Tibial artery (tissue), 4 donors: ENCODE data around the gene ARHGEF2.

Experiments
- DNase-seq, 2 donors: peaks; one replicate each; pipeline ENCODE4 v3.0.0-alpha.2; 2019
- H3K27ac ChIP-seq, 2 donors: fragments of 200-600 bp; sonication (generic) in 1 of 2; 1 replicate in 1 of 2; 2 replicates in 1 of 2; pipeline ENCODE4 v1.5.1; 2018 to 2019; ENCODE audit warnings: mild to moderate bottlenecking in 1 of 2
- H3K27me3 ChIP-seq, 2 donors: fragments of 200-600 bp; sonication (generic) in 1 of 2; one replicate each; pipeline versions ENCODE4 v1.5.1 to v1.6.0; 2016 to 2019
- H3K36me3 ChIP-seq, 3 donors: fragments of 200-600 bp; sonication (generic) in 2 of 3; one replicate each; pipeline ENCODE4 v1.5.1; 2016 to 2019; ENCODE audit warnings: mild to moderate bottlenecking in 2 of 3
- H3K4me1 ChIP-seq, 4 donors: fragments of 200-600 bp; sonication (generic) in 2 of 4; 1 replicate in 3 of 4; 2 replicates in 1 of 4; pipeline ENCODE4 v1.5.1; 2016 to 2019
- H3K4me3 ChIP-seq, 2 donors: fragments of 200-600 bp; sonication (generic) in 1 of 2; 1 replicate in 1 of 2; 2 replicates in 1 of 2; pipeline ENCODE4 v1.5.1; 2018 to 2019; ENCODE audit warnings: mild to moderate bottlenecking in 2 of 2
- H3K9me3 ChIP-seq, 3 donors: fragments of 200-600 bp; sonication (generic) in 1 of 3; one replicate each; pipeline ENCODE4 v1.5.1; 2016 to 2019
- CTCF ChIP-seq, 2 experiments: fragments of 200-600 bp in 1 of 2; fragments of 450-650 bp in 1 of 2; IDR thresholded peaks; one replicate each; pipeline ENCODE4 v1.5.1; 2017 to 2019; ENCODE audit warnings: antibody characterized with exemption in 2 of 2, mild to moderate bottlenecking in 1 of 2, moderate library complexity in 1 of 2
- intact Hi-C: fragments of 100-400 bp; cut with DNase I; formaldehyde crosslinking; loops from one replicate; pipeline ENCODE4 v1.15.0; 2023; ENCODE audit warnings: low total_unique reads

ARHGEF2 gene

GRCh38 chr1:156009404-156009803 is 31.1 kb upstream of the ARHGEF2 start:
- DNase-seq: no peak
- H3K27ac ChIP-seq: no peak overlapping the region
- TF ChIP-seq CTCF (IDR thresholded peaks at IDR 0.05): no peak
- H3K27me3 ChIP-seq: no peaks in the 10 kb centered on the region
- H3K4me3 ChIP-seq: no peak overlapping the region
- intact Hi-C loops: no loop called here
- peaks cover 58 to 83% (median 59%) of the 10 kb centered on the region in 3 donors for H3K36me3 ChIP-seq
- H3K9me3 ChIP-seq: no peaks in the 10 kb centered on the region
- peaks cover 0 to 4% (median 0%) of the 10 kb centered on the region in 4 donors for H3K4me1 ChIP-seq

- no peak for TF ChIP-seq CTCF (IDR thresholded peaks at IDR 0.05)
These were observed 28.5 kb upstream of the ARHGEF2 start for GRCh38 chr1:156006666-156007376.

GRCh38 chr1:156004843-156005584 is 26.7 kb upstream of the ARHGEF2 start:
- peaks cover 0 to 4% (median 0%) of the 10 kb centered on the region in 4 donors for H3K4me1 ChIP-seq
- intact Hi-C loops: no loop called here
- no peaks in the 10 kb centered on the region for H3K9me3 ChIP-seq
- no peak for TF ChIP-seq CTCF (IDR thresholded peaks at IDR 0.05)
- peaks cover 15 to 39% (median 15%) of the 10 kb centered on the region in 3 donors for H3K36me3 ChIP-seq
- H3K27ac ChIP-seq: no peak overlapping the region
- H3K27me3 ChIP-seq: no peaks in the 10 kb centered on the region
- no peak for DNase-seq
- no peak overlapping the region for H3K4me3 ChIP-seq

More at GRCh38 chr1:156006666-156007376, 28.5 kb upstream of the ARHGEF2 start:
- Histone ChIP-seq H3K36me3 (peaks cover 32 to 57% (median 33%) of the 10 kb centered on the region in 3 donors), H3K4me1 (peaks cover 0 to 4% (median 0%) of the 10 kb centered on the region in 4 donors), H3K27ac (no peak overlapping the region), H3K4me3 (no peak overlapping the region), H3K27me3 (no peaks in the 10 kb centered on the region), H3K9me3 (no peaks in the 10 kb centered on the region)
- DNase-seq: no peak
- intact Hi-C loops: no loop called here

- TF ChIP-seq CTCF (IDR thresholded peaks at IDR 0.05): no peak
These were observed 25.5 kb upstream of the ARHGEF2 start for GRCh38 chr1:156003923-156004188.

GRCh38 chr1:156002188-156002911 is 24.0 kb upstream of the ARHGEF2 start:
- no peak for DNase-seq
- no peak overlapping the region for H3K4me3 ChIP-seq

More at GRCh38 chr1:156003923-156004188, 25.5 kb upstream of the ARHGEF2 start:
- DNase-seq: no peak
- Histone ChIP-seq H3K4me3 (no peak overlapping the region), H3K27me3 (no peaks in the 10 kb centered on the region), H3K9me3 (no peaks in the 10 kb centered on the region), H3K27ac (no peak overlapping the region), H3K36me3 (peaks cover 3 to 27% (median 4%) of the 10 kb centered on the region in 3 donors), H3K4me1 (peaks cover 0 to under 1% (median 0%) of the 10 kb centered on the region in 4 donors)
- intact Hi-C loops: no loop called here

More at GRCh38 chr1:156002188-156002911, 24.0 kb upstream of the ARHGEF2 start:
- no peak for TF ChIP-seq CTCF (IDR thresholded peaks at IDR 0.05)
- H3K4me1 ChIP-seq: no peaks in the 10 kb centered on the region
- H3K27me3 ChIP-seq: no peaks in the 10 kb centered on the region
- no peaks in the 10 kb centered on the region for H3K9me3 ChIP-seq
- peaks cover 0 to 13% (median 3%) of the 10 kb centered on the region in 3 donors for H3K36me3 ChIP-seq
- no peak overlapping the region for H3K27ac ChIP-seq
- intact Hi-C loops: no loop called here
